ENCODE measurements around the gene ANKRA2.

GRCh38 chr5:73596705-73597328 lies 31.4 kb upstream of the ANKRA2 start:
- TF ChIP-seq CTCF (IDR thresholded peaks at IDR 0.05), result peak in 4 of 6 experiments; percentile 49 to 55 (median 51)
- no peak for TF ChIP-seq POLR2A (IDR thresholded peaks at IDR 0.05)

Measured in Peyer's patch (tissue), 4 donors.